SK-N-SH treated with all-trans-retinoic acid at 6 μM for 48 hours (cell line): Measurements from ENCODE around the gene LYRM4.

Experiments
- ATAC-seq: fragments of 200-7000 bp; cut with Tn5 transposase; 3 replicates; pipeline ENCODE4 v1.9.1; 2020; ENCODE audit warnings: mild to moderate bottlenecking, moderate library complexity
- ARNTL ChIP-seq: fragments of 450-650 bp; formaldehyde crosslinking; IDR thresholded peaks from 2 replicates; pipeline ENCODE4 v1.5.0; 2020; ENCODE audit warnings: low read depth, mild to moderate bottlenecking, moderate library complexity, borderline replicate concordance
- BACH2 ChIP-seq: fragments of 250-450 bp; sonication (Bioruptor Pico); IDR thresholded peaks from 2 replicates; pipeline ENCODE4 v1.9.0; 2021; ENCODE audit warnings: mild to moderate bottlenecking, borderline replicate concordance
- CSDC2 ChIP-seq: fragments of 250-450 bp; sonication (Bioruptor Pico); IDR thresholded peaks from 2 replicates; pipeline ENCODE4 v1.5.0; 2020; ENCODE audit warnings: mild to moderate bottlenecking, moderate library complexity
- ESRRG ChIP-seq: fragments of 250-450 bp; sonication (Bioruptor Pico); IDR thresholded peaks from 2 replicates; pipeline ENCODE4 v1.6.1; 2021; ENCODE audit warnings: mild to moderate bottlenecking
- ISL1 ChIP-seq: fragments of 250-450 bp; sonication (Bioruptor Pico); IDR thresholded peaks from 2 replicates; pipeline ENCODE4 v2.1.2; 2022; ENCODE audit warnings: mild to moderate bottlenecking, moderate library complexity
- OSR1 ChIP-seq: fragments of 250-450 bp; sonication (Bioruptor Pico); IDR thresholded peaks from 2 replicates; pipeline ENCODE4 v1.8.0; 2022; ENCODE audit warnings: moderate library complexity, mild to moderate bottlenecking, inconsistent platforms
- PPARA ChIP-seq: fragments of 250-450 bp; sonication (Bioruptor Pico); IDR thresholded peaks from 2 replicates; pipeline ENCODE4 v1.5.0; 2020; ENCODE audit warnings: mild to moderate bottlenecking, borderline replicate concordance
- RARB ChIP-seq: fragments of 250-450 bp; sonication (Bioruptor Pico); IDR thresholded peaks from 2 replicates; pipeline ENCODE4 v1.8.0; 2021; ENCODE audit warnings: mild to moderate bottlenecking, moderate library complexity
- SNAI2 ChIP-seq: fragments of 250-450 bp; sonication (Bioruptor Pico); IDR thresholded peaks from 2 replicates; pipeline ENCODE4 v1.5.0; 2020; ENCODE audit warnings: mild to moderate bottlenecking, moderate library complexity
- TCF4 ChIP-seq: fragments of 250-450 bp; sonication (Bioruptor Pico); IDR thresholded peaks from 2 replicates; pipeline ENCODE4 v1.8.0; 2021; ENCODE audit warnings: mild to moderate bottlenecking, moderate library complexity, borderline replicate concordance
- TOX ChIP-seq: fragments of 250-450 bp; sonication (Bioruptor Pico); IDR thresholded peaks from 2 replicates; pipeline ENCODE4 v1.8.0; 2021; ENCODE audit warnings: mild to moderate bottlenecking, moderate library complexity, borderline replicate concordance
- ZFP3 ChIP-seq: fragments of 250-450 bp; sonication (Bioruptor Pico); IDR thresholded peaks from 2 replicates; pipeline ENCODE4 v1.5.0; 2020; ENCODE audit warnings: mild to moderate bottlenecking, moderate library complexity
- ZFP30 ChIP-seq: fragments of 450-650 bp; formaldehyde crosslinking; IDR thresholded peaks from 2 replicates; pipeline ENCODE4 v1.5.0; 2022; ENCODE audit warnings: mild to moderate bottlenecking, moderate library complexity
- ZNF565 ChIP-seq: fragments of 450-650 bp; formaldehyde crosslinking; conservative IDR thresholded peaks from 2 replicates; pipeline ENCODE4 v1.5.0; 2020; ENCODE audit warnings: low read depth, mild to moderate bottlenecking, moderate library complexity
- ZNF70 ChIP-seq: fragments of 450-650 bp; formaldehyde crosslinking; IDR thresholded peaks from 2 replicates; pipeline ENCODE4 v1.5.0; 2020; ENCODE audit warnings: mild to moderate bottlenecking, moderate library complexity
- ZNF8 ChIP-seq: fragments of 450-650 bp; formaldehyde crosslinking; IDR thresholded peaks from 2 replicates; pipeline ENCODE4 v1.5.0; 2020; ENCODE audit warnings: mild to moderate bottlenecking, moderate library complexity
- TF ChIP-seq, protein P1 (sequence below): fragments of 250-450 bp; sonication (Bioruptor Pico); IDR thresholded peaks from 2 replicates; pipeline ENCODE4 v1.8.0; 2021; ENCODE audit warnings: low read depth, mild to moderate bottlenecking, moderate library complexity, borderline replicate concordance
- TF ChIP-seq, protein P2 (sequence below): fragments of 250-450 bp; sonication (Bioruptor Pico); IDR thresholded peaks from 2 replicates; pipeline ENCODE4 v1.5.0; 2020; ENCODE audit warnings: mild to moderate bottlenecking, moderate library complexity
- TF ChIP-seq, protein P3 (sequence below): fragments of 250-450 bp; sonication (Bioruptor Pico); IDR thresholded peaks from 2 replicates; pipeline ENCODE4 v1.5.1; 2021; ENCODE audit warnings: mild to moderate bottlenecking, moderate library complexity
- TF ChIP-seq, protein P4 (sequence below): fragments of 250-450 bp; sonication (Bioruptor Pico); IDR thresholded peaks from 2 replicates; pipeline ENCODE4 v1.5.1; 2020; ENCODE audit warnings: low read depth, mild to moderate bottlenecking, moderate library complexity

Gene LYRM4

GRCh38 chr6:5181510-5182317 lies 79.0 kb downstream of the LYRM4 start:
- TF ChIP-seq RARB (CRISPR knock-in tag), result no peak
- no peak for TF ChIP-seq ZNF565 (CRISPR knock-in tag)
- TF ChIP-seq, protein P1, sequence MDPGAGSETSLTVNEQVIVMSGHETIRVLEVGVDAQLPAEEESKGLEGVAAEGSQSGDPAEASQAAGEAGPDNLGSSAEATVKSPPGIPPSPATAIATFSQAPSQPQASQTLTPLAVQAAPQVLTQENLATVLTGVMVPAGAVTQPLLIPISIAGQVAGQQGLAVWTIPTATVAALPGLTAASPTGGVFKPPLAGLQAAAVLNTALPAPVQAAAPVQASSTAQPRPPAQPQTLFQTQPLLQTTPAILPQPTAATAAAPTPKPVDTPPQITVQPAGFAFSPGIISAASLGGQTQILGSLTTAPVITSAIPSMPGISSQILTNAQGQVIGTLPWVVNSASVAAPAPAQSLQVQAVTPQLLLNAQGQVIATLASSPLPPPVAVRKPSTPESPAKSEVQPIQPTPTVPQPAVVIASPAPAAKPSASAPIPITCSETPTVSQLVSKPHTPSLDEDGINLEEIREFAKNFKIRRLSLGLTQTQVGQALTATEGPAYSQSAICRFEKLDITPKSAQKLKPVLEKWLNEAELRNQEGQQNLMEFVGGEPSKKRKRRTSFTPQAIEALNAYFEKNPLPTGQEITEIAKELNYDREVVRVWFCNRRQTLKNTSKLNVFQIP (CRISPR knock-in tag), result no peak
- no peak for ATAC-seq

GRCh38 chr6:5180636-5181035 lies 80.1 kb downstream of the LYRM4 start:
- ATAC-seq, result no peak
- TF ChIP-seq ZNF70 (CRISPR knock-in tag) (no peak), TOX (no peak), PPARA (CRISPR knock-in tag) (no peak), ZNF8 (no peak), SNAI2 (no peak), ESRRG (CRISPR knock-in tag) (no peak), RARB (CRISPR knock-in tag) (no peak), CSDC2 (CRISPR knock-in tag) (no peak), ZNF565 (CRISPR knock-in tag) (no peak), ISL1 (no peak), OSR1 (CRISPR knock-in tag) (no peak), ZFP30 (no peak), ZFP3 (CRISPR knock-in tag) (no peak), TCF4 (CRISPR knock-in tag) (no peak)
- TF ChIP-seq, protein P2, sequence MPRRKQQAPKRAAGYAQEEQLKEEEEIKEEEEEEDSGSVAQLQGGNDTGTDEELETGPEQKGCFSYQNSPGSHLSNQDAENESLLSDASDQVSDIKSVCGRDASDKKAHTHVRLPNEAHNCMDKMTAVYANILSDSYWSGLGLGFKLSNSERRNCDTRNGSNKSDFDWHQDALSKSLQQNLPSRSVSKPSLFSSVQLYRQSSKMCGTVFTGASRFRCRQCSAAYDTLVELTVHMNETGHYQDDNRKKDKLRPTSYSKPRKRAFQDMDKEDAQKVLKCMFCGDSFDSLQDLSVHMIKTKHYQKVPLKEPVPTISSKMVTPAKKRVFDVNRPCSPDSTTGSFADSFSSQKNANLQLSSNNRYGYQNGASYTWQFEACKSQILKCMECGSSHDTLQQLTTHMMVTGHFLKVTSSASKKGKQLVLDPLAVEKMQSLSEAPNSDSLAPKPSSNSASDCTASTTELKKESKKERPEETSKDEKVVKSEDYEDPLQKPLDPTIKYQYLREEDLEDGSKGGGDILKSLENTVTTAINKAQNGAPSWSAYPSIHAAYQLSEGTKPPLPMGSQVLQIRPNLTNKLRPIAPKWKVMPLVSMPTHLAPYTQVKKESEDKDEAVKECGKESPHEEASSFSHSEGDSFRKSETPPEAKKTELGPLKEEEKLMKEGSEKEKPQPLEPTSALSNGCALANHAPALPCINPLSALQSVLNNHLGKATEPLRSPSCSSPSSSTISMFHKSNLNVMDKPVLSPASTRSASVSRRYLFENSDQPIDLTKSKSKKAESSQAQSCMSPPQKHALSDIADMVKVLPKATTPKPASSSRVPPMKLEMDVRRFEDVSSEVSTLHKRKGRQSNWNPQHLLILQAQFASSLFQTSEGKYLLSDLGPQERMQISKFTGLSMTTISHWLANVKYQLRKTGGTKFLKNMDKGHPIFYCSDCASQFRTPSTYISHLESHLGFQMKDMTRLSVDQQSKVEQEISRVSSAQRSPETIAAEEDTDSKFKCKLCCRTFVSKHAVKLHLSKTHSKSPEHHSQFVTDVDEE (CRISPR knock-in tag), result no peak
- TF ChIP-seq, protein P1 (CRISPR knock-in tag), result no peak
- TF ChIP-seq, protein P3, sequence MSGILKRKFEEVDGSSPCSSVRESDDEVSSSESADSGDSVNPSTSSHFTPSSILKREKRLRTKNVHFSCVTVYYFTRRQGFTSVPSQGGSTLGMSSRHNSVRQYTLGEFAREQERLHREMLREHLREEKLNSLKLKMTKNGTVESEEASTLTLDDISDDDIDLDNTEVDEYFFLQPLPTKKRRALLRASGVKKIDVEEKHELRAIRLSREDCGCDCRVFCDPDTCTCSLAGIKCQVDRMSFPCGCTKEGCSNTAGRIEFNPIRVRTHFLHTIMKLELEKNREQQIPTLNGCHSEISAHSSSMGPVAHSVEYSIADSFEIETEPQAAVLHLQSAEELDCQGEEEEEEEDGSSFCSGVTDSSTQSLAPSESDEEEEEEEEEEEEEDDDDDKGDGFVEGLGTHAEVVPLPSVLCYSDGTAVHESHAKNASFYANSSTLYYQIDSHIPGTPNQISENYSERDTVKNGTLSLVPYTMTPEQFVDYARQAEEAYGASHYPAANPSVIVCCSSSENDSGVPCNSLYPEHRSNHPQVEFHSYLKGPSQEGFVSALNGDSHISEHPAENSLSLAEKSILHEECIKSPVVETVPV, result no peak
- TF ChIP-seq, all 23 proteins: peak for 0

- no peak for ATAC-seq
- TF ChIP-seq TOX (no peak), ZFP30 (no peak), OSR1 (CRISPR knock-in tag) (no peak), CSDC2 (CRISPR knock-in tag) (no peak), ZNF70 (CRISPR knock-in tag) (no peak), ISL1 (no peak), SNAI2 (no peak), ARNTL (no peak), BACH2 (CRISPR knock-in tag) (no peak), PPARA (CRISPR knock-in tag) (no peak)
- TF ChIP-seq, protein P3, result no peak
- TF ChIP-seq, protein P1 (CRISPR knock-in tag), result no peak
- TF ChIP-seq, protein P4, sequence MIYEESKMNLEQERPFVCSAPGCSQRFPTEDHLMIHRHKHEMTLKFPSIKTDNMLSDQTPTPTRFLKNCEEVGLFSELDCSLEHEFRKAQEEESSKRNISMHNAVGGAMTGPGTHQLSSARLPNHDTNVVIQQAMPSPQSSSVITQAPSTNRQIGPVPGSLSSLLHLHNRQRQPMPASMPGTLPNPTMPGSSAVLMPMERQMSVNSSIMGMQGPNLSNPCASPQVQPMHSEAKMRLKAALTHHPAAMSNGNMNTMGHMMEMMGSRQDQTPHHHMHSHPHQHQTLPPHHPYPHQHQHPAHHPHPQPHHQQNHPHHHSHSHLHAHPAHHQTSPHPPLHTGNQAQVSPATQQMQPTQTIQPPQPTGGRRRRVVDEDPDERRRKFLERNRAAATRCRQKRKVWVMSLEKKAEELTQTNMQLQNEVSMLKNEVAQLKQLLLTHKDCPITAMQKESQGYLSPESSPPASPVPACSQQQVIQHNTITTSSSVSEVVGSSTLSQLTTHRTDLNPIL, result no peak
Measured at GRCh38 chr6:5179917-5180316, 80.8 kb downstream of the LYRM4 start.
